Measurements from ENCODE around the gene MEGF10. TPM values are rescaled to one million over a fixed set of nuclear protein-coding genes. Genes with fewer than 3 reads are reported as not detected.
"Not testable (repeated sequence)": the region's sequence is repeated elsewhere in the genome, so short reads cannot be mapped to it uniquely, and the experiment has no call there.

The MEGF10 gene
- total RNA-seq (ENCODE audit: low replicate concordance), result 1.2 and 13.3 TPM in 2 replicates
- long read RNA-seq, result 0 reads

DNA sequence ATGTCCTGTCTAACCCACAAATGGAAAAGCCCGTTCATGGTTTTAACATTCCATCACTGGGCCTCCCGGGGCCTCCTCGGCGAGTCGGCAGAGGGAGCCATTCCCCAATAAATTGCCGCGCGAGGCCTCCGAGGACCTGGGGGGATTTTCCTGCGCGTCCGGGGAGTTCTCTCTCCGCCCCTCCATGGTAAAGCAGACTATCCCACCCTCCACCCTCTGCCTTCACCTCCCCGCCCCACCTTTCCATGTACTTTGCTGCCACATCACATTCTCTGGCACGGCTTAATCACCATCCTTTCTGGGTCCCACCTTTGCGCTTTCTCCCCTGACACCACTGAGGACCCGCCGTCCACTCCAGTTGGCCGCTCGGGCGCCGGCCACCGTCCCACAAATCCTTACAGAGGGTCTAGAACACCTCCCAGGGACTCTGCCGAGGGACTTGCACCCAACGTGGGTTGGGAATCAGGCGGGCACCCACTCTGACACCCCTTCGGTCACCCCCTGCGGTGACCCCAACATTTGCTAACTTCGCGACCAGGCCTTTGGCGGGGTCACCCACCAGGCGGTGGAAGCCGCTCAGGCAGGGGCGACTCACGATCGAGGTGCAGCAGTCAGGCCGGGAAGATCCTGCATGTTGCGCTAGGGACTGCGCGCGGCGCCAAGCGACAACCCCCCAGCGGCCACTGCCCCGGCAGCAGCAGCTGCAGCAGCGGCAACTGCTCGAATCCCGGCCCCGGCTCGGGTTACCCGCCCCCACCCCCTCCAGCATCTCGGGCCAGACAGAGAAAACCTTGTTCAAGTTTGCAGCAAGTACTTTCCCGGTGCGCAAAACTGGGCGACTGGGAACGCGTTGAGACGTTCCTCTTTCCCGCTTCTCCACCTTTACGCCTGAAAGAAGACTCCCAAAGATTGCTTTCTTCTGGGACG, at the start of gene MEGF10:
Gene MEGF10, plus strand, starts transcription at position 778 of the 927 bp plus-strand sequence. CDS start 40,513 bp downstream, outside the sequence.
- H3K36me3 Mint-ChIP-seq, result no peaks in the 10 kb centered on the region
- H3K9me3 Mint-ChIP-seq, result no peaks in the 10 kb centered on the region
- H3K4me1 Mint-ChIP-seq (ENCODE audit: unreplicated experiment), result peaks cover 12% of the 10 kb centered on the region
- TF ChIP-seq, protein P1, sequence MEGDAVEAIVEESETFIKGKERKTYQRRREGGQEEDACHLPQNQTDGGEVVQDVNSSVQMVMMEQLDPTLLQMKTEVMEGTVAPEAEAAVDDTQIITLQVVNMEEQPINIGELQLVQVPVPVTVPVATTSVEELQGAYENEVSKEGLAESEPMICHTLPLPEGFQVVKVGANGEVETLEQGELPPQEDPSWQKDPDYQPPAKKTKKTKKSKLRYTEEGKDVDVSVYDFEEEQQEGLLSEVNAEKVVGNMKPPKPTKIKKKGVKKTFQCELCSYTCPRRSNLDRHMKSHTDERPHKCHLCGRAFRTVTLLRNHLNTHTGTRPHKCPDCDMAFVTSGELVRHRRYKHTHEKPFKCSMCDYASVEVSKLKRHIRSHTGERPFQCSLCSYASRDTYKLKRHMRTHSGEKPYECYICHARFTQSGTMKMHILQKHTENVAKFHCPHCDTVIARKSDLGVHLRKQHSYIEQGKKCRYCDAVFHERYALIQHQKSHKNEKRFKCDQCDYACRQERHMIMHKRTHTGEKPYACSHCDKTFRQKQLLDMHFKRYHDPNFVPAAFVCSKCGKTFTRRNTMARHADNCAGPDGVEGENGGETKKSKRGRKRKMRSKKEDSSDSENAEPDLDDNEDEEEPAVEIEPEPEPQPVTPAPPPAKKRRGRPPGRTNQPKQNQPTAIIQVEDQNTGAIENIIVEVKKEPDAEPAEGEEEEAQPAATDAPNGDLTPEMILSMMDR (conservative IDR thresholded peaks at IDR 0.05), result peak; percentile 86
- DNase-seq (ENCODE audit: extremely low spot score, unreplicated experiment), result peak; percentile 82
- peaks cover 40% of the 10 kb centered on the region for H3K27me3 Mint-ChIP-seq
- H3K4me3 Mint-ChIP-seq, result peak within 1 kb of the TSS; percentile 92
- H3K27ac Mint-ChIP-seq, result no peak within 1 kb of the TSS

DNA sequence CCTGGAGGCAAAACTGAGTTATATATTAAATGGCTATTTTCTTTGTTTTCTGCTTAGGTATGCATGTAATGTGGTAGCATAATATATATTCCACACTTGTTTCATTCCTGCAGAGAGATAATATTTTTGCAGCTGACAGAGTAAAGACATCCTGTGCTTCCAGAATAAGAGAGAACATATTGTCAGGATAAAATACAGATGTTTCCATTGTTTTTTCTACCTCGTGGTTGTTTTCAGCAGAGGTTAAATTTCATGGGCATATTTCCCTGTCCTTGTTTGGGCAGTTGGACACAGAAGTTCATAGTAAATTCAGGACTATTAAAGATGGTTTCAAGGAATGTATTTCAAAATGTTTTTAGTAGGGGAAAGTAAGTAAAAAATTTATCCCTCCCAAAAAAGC, 47.6 kb upstream of the MEGF10 start:
- Mint-ChIP-seq H3K27me3 (no peaks in the 10 kb centered on the region), H3K9me3 (peaks cover 4% of the 10 kb centered on the region), H3K27ac (no peak overlapping the region), H3K4me3 (no peak overlapping the region), H3K36me3 (no peaks in the 10 kb centered on the region), H3K4me1 (ENCODE audit: unreplicated experiment) (peaks cover 6% of the 10 kb centered on the region)
- DNase-seq (ENCODE audit: extremely low spot score, unreplicated experiment), result no peak
- TF ChIP-seq, protein P1 (conservative IDR thresholded peaks at IDR 0.05), result no peak

DNA sequence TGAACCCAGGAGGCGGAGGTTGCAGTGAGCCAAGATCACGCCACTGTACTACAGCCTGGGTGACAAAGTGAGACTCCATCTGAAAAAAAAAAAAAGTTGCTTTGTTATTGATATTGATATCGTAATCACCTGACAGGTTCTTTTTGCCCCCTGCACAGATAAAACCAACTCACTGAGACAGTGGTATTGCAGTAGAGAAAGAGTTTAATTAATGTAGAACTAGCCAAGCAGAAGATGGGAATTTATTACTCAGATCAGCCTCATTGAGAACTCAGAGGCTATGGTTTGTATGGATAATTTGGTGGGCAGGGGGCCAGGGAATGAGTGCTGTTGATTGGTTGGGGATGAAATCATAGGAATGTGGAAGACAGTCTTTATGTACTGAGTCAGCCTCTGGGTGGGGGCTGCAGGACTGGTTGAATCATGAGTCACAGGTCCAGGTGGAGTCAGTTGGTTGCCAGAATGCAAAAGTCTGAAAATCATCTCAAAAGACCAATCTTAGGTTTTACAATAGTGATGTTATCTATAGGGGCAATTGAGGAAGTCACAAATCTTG, 35.8 kb upstream of the MEGF10 start:
- Mint-ChIP-seq H3K36me3 (peaks cover 3% of the 10 kb centered on the region), H3K27me3 (no peaks in the 10 kb centered on the region), H3K9me3 (peaks cover 4% of the 10 kb centered on the region), H3K4me3 (no peak overlapping the region), H3K4me1 (ENCODE audit: unreplicated experiment) (no peaks in the 10 kb centered on the region), H3K27ac (no peak overlapping the region)
- DNase-seq (ENCODE audit: extremely low spot score, unreplicated experiment), result no peak
- TF ChIP-seq, protein P1 (conservative IDR thresholded peaks at IDR 0.05), result no peak

DNA sequence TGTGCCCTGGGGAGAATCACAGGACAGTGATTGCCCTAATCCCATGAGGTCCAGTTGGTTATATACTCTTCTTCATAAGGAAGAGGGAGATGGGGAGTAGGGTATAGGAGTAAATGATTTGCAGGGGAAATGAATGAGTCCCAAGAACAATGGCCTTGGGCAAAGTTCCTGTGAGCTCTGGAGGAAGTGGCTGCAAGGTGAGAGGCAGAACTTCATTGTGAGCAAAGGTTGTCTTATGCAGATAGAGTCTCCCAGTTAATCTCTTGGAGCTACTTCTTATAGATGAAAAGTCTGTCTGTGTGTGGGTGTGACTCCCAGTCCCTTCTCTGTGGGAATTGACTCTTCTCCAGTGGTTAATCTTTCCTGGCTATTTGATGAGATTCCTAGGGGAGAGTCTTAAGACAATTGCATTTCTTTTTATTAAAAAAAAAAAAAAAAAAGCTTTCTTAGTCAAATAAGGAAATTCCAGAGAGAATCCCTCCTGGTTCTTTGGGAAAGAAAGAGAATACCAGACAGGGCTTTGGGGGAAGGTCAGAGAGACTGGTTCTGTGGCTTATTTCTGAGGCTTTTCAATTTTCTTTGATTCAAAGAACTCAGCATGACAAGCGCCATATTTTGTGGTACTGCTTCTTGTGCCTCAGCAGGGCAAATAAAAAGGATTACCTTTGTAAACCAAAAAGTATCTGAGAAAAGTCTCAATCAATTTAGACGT, 33.6 kb upstream of the MEGF10 start:
- Mint-ChIP-seq H3K9me3 (peaks cover 4% of the 10 kb centered on the region), H3K4me1 (ENCODE audit: unreplicated experiment) (no peaks in the 10 kb centered on the region), H3K4me3 (no peak overlapping the region), H3K27me3 (no peaks in the 10 kb centered on the region), H3K27ac (no peak overlapping the region), H3K36me3 (peaks cover 3% of the 10 kb centered on the region)
- DNase-seq (ENCODE audit: extremely low spot score, unreplicated experiment), result no peak
- TF ChIP-seq, protein P1 (conservative IDR thresholded peaks at IDR 0.05), result no peak

DNA sequence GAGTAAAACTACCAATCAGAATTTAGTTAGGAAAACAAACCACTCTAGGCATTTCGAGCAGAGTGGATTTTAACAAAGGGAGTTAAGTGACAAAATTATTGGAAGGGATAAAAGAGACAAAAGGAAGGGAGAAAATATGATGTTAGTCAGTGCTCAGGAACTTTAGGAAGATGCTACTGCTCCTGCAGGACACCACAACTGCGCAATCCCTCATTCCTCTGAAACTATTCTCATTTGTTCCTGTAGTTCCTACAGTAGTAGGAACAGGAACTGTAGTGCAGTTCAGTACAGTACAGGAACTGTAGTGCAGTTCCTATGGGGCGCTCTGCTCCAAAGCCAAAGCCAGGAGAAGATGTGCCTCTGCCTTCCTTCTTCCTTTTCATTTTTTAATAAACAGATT, 29.9 kb upstream of the MEGF10 start:
- no peaks in the 10 kb centered on the region for H3K27me3 Mint-ChIP-seq
- H3K4me1 Mint-ChIP-seq (ENCODE audit: unreplicated experiment), result no peaks in the 10 kb centered on the region
- no peak overlapping the region for H3K27ac Mint-ChIP-seq
- no peak overlapping the region for H3K4me3 Mint-ChIP-seq
- no peaks in the 10 kb centered on the region for H3K9me3 Mint-ChIP-seq
- TF ChIP-seq, protein P1 (conservative IDR thresholded peaks at IDR 0.05), result no peak
- no peak for DNase-seq (ENCODE audit: extremely low spot score, unreplicated experiment)
- H3K36me3 Mint-ChIP-seq, result no peaks in the 10 kb centered on the region

DNA sequence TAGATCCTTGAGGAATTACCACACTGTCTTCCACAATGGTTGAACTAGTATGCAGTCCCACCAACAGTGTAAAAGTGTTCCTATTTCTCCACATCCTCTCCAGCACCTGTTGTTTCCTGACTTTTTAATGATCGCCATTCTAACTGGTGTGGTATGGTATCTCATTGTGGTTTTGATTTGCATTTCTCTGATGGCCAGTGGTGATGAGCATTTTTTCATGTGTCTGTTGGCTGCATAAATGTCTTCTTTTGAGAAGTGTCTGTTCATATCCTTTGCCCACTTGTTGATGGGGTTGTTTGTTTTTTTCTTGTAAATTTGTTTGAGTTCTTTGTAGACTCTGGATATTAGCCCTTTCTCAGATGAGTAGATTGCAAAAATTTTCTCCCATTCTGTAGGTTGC, 25.1 kb upstream of the MEGF10 start:
- not testable (repeated sequence) for H3K27me3 Mint-ChIP-seq, H3K27ac Mint-ChIP-seq

DNA sequence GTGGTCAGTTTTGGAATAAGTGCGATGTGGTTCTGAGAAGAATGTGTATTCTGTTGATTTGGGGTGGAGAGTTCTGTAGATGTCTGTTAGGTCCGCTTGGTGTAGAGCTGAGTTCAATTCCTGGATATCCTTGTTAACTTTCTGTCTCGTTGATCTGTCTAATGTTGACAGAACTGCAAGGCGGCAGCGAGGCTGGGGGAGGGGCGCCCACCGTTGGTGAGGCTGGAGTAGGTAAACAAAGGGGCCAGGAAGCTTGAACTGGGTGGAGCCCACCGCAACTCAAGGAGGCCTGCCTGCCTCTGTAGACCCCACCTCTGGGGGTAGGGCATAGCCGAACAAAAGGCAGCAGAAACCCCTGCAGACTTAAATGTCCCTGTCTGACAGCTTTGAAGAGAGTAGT, 22.3 kb upstream of the MEGF10 start:
- not testable (repeated sequence) for H3K4me3 Mint-ChIP-seq; DNase-seq (ENCODE audit: extremely low spot score, unreplicated experiment); H3K27ac Mint-ChIP-seq; H3K27me3 Mint-ChIP-seq; H3K9me3 Mint-ChIP-seq; H3K36me3 Mint-ChIP-seq; H3K4me1 Mint-ChIP-seq (ENCODE audit: unreplicated experiment)

More for the DNA sequence above, 25.1 kb upstream of the MEGF10 start:
- not testable (repeated sequence) for DNase-seq (ENCODE audit: extremely low spot score, unreplicated experiment); H3K4me1 Mint-ChIP-seq (ENCODE audit: unreplicated experiment); H3K4me3 Mint-ChIP-seq; H3K36me3 Mint-ChIP-seq; H3K9me3 Mint-ChIP-seq

DNA sequence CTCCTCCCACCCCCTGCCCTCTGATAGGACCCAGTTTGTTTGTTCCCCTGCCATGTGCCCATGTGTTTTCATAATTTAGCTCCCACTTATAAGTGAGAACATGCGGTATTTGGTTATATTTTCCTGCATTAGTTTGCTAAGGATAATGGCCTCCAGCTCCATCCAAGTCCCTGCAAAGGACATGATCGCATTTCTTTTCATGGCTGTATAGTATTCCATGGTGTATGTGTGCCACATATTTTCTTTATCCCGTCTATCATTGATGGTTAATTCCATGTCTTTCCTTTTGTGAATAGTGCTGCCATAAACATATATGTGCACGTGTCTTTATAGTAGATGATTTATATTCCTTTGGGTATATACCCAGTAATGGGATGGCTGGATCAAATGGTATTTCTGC, 19.9 kb upstream of the MEGF10 start:
- not testable (repeated sequence) for H3K9me3 Mint-ChIP-seq, H3K27me3 Mint-ChIP-seq

More for the DNA sequence above, 19.9 kb upstream of the MEGF10 start:
- DNase-seq (ENCODE audit: extremely low spot score, unreplicated experiment); H3K4me3 Mint-ChIP-seq; H3K36me3 Mint-ChIP-seq; H3K27ac Mint-ChIP-seq; H3K4me1 Mint-ChIP-seq (ENCODE audit: unreplicated experiment): not testable (repeated sequence)
